ENCODE results near the gene CYP4B1.

DNA sequence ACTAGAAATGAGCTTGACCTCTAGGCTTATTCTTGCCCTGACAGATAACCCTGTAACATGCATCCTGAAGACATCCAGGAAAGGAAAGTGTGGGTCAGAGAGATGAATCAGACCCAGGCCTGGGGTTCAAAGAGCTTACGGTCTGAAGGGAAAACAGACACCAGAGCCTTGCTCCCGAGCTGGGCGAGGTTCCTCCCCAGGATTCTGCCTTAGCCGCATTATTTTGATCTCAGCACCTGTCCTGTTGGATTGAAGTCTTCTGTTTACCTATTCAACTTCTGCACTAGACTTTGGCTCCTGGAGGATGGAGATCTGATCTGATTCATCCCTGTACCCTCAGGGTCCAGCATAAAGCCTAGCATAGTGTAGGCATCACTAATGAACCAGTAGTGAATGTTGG lies 1.9 kb downstream of the CYP4B1 start:
- TF ChIP-seq ZNF670 (tag by site-specific recombination; IDR thresholded peaks at IDR 0.05; ENCODE audit: low read depth) (no peak), ZNF354C (tag by site-specific recombination; IDR thresholded peaks at IDR 0.05; ENCODE audit: borderline replicate concordance, low read depth) (no peak), RBAK (tag by site-specific recombination; IDR thresholded peaks at IDR 0.05) (no peak)

Measured in HEK293 (cell line).